ENCODE data around the gene CHI3L1. TPM values are rescaled to one million over a fixed set of nuclear protein-coding genes. Genes with fewer than 3 reads are reported as not detected.

Gene CHI3L1
- total RNA-seq, 2 experiments from 2014 or later: not detected

GRCh38 chr1:203166192-203166940, 20.1 kb downstream of the CHI3L1 start:
- intact Hi-C loops (cut with micrococcal nuclease; ENCODE audit: unreplicated experiment): loop anchor here (2.0 kb wide), 1 partner anchor 50 kb away; no protein-coding TSS in a partner anchor
- H3K27ac ChIP-seq (ENCODE audit: low read depth, low read length, poor library complexity, severe bottlenecking): no peak overlapping the region
- no peak overlapping the region for H2AFZ ChIP-seq (ENCODE audit: low read length)
- ChIA-PET POLR2A (no interaction called here), CTCF (ENCODE audit: unreplicated experiment) (interaction anchor here (0.5 to 1.2 kb wide), 5 partner anchors 19 to 125 kb away, joined by 3 read pairs; no protein-coding TSS in a partner anchor)
- H3K79me2 ChIP-seq (ENCODE audit: insufficient read depth, low read depth, low read length): no peaks in the 10 kb centered on the region
- no peaks in the 10 kb centered on the region for H3K9me2 ChIP-seq (ENCODE audit: insufficient read depth, low read length)
- no peak for TF ChIP-seq EZH2phosphoT487 (IDR thresholded peaks at IDR 0.05; ENCODE audit: borderline replicate concordance, low read depth, low read length)
- peak; percentile 65 for TF ChIP-seq CTCF (conservative IDR thresholded peaks at IDR 0.05; ENCODE audit: low read length)
- H3K4me3 ChIP-seq (ENCODE audit: low read depth, low read length, poor library complexity, severe bottlenecking): no peak overlapping the region
- no peaks in the 10 kb centered on the region for H3K4me1 ChIP-seq (ENCODE audit: insufficient read depth, low read length, poor library complexity, severe bottlenecking)
- H3K4me2 ChIP-seq (ENCODE audit: low read length): no peak overlapping the region
- BruUV-seq (replicated peaks): no TSS peak
- peak; percentile 35 for DNase-seq (ENCODE audit: low spot score)
- H4K20me1 ChIP-seq (ENCODE audit: insufficient read depth, low read length): no peaks in the 10 kb centered on the region; the same call in 1 of the 2 replicates
- no peaks in the 10 kb centered on the region for H3K9me3 ChIP-seq (ENCODE audit: low read length)
- H3K36me3 ChIP-seq (ENCODE audit: insufficient read depth, low read length): no peaks in the 10 kb centered on the region

- no peak for DNase-seq (ENCODE audit: low spot score)
- Histone ChIP-seq H4K20me1 (ENCODE audit: insufficient read depth, low read length) (no peaks in the 10 kb centered on the region; the same call in 1 of the 2 replicates), H3K79me2 (ENCODE audit: insufficient read depth, low read depth, low read length) (no peaks in the 10 kb centered on the region), H3K4me1 (ENCODE audit: insufficient read depth, low read length, poor library complexity, severe bottlenecking) (no peaks in the 10 kb centered on the region), H3K36me3 (ENCODE audit: insufficient read depth, low read length) (no peaks in the 10 kb centered on the region), H3K4me3 (ENCODE audit: low read depth, low read length, poor library complexity, severe bottlenecking) (no peak overlapping the region), H3K9me3 (ENCODE audit: low read length) (no peaks in the 10 kb centered on the region), H3K4me2 (ENCODE audit: low read length) (no peak overlapping the region), H3K9me2 (ENCODE audit: insufficient read depth, low read length) (no peaks in the 10 kb centered on the region), H3K27ac (ENCODE audit: low read depth, low read length, poor library complexity, severe bottlenecking) (no peak overlapping the region), H2AFZ (ENCODE audit: low read length) (no peak overlapping the region)
- ChIA-PET CTCF (ENCODE audit: unreplicated experiment) (interaction anchor here (1.0 to 1.2 kb wide), 2 partner anchors 51 to 125 kb away, joined by 3 read pairs; no protein-coding TSS in a partner anchor), POLR2A (no interaction called here)
- TF ChIP-seq CTCF (conservative IDR thresholded peaks at IDR 0.05; ENCODE audit: low read length) (no peak), EZH2phosphoT487 (IDR thresholded peaks at IDR 0.05; ENCODE audit: borderline replicate concordance, low read depth, low read length) (no peak)
- BruUV-seq (replicated peaks): no TSS peak
- intact Hi-C loops (cut with micrococcal nuclease; ENCODE audit: unreplicated experiment): loop anchor here (2.0 kb wide), 1 partner anchor 51 kb away; no protein-coding TSS in a partner anchor
Measured at GRCh38 chr1:203165800-203166161, 20.7 kb downstream of the CHI3L1 start.
